ENCODE data around the gene HTR2A.

- TF ChIP-seq CTCF (conservative IDR thresholded peaks at IDR 0.05 in 1 of 2, IDR thresholded peaks at IDR 0.05 in 1 of 2; ENCODE audit: extremely low read depth in 1 of 2, insufficient read depth in 1 of 2, low read depth in 1 of 2, low read length in 2 of 2) (no peak), EZH2 (IDR thresholded peaks at IDR 0.05; ENCODE audit: borderline replicate concordance, low read length) (no peak)
These were observed 36.1 kb downstream of the HTR2A start for GRCh38 chr13:46860722-46861121.

All from mammary epithelial cell (primary cell).